T-helper 2 cell treated with Interferon-gamma antibody and Interleukin-4, amounts not matched to agents 5 μg/mL and 100 μg/mL, for 36 hours (primary cell): ENCODE data around the gene TBC1D16.
A peak's percentile ranks its signal among the peaks of the same experiment; 100 is the strongest.

ENCODE experiments used
- DNase-seq: peaks from one replicate; pipeline ENCODE4 v3.0.0; 2021; ENCODE audit warnings: low spot score
- H3K27ac Mint-ChIP-seq: one replicate; pipeline ENCODE4 v1.8.0; 2021; ENCODE audit warnings: mild to moderate bottlenecking, mixed read lengths
- H3K27me3 Mint-ChIP-seq: one replicate; pipeline ENCODE4 v1.8.0; 2021; ENCODE audit warnings: low read depth, mixed read lengths
- H3K36me3 Mint-ChIP-seq: one replicate; pipeline ENCODE4 v1.8.0; 2021; ENCODE audit warnings: low read depth, mixed read lengths
- H3K4me1 Mint-ChIP-seq: one replicate; pipeline ENCODE4 v1.8.0; 2021; ENCODE audit warnings: low read depth, mixed read lengths
- H3K4me3 Mint-ChIP-seq: one replicate; pipeline ENCODE4 v1.8.0; 2022; ENCODE audit warnings: mild to moderate bottlenecking, moderate library complexity, mixed read lengths
- H3K9me3 Mint-ChIP-seq: one replicate; pipeline ENCODE4 v1.8.0; 2021; ENCODE audit warnings: mixed read lengths

TBC1D16 gene

DNA sequence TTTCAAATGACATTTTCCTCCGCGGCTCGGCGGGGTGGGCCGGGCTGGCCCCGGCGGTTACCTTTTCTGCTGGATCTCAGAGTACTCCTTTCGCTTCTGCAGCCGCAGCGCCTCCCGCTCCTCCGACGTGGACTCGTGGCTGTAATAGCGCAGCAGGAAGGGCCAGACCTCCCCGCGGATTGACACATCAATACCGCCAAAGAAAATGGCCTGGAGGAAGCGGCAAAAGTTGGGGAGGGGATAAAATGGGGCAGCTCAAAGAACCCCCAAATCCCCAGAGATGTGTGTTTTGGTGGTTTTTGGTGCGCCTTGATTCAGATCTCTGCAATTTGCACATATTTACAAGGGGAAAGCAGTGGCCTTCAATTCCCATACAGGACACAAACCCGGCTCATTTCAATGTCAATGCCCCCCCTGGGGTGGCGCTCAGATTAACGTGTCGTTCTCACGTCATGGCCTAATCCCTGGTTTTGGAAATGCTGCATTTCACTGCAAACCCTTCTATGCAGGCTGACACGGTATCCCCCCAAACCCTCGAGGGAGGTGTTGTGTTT lies 85.9 kb downstream of the TBC1D16 start:
- no peak for DNase-seq
- H3K9me3 Mint-ChIP-seq: no peaks in the 10 kb centered on the region
- no peak overlapping the region for H3K27ac Mint-ChIP-seq
- H3K4me1 Mint-ChIP-seq: no peaks in the 10 kb centered on the region
- H3K4me3 Mint-ChIP-seq: no peak overlapping the region
- H3K36me3 Mint-ChIP-seq: no peaks in the 10 kb centered on the region
- no peaks in the 10 kb centered on the region for H3K27me3 Mint-ChIP-seq

DNA sequence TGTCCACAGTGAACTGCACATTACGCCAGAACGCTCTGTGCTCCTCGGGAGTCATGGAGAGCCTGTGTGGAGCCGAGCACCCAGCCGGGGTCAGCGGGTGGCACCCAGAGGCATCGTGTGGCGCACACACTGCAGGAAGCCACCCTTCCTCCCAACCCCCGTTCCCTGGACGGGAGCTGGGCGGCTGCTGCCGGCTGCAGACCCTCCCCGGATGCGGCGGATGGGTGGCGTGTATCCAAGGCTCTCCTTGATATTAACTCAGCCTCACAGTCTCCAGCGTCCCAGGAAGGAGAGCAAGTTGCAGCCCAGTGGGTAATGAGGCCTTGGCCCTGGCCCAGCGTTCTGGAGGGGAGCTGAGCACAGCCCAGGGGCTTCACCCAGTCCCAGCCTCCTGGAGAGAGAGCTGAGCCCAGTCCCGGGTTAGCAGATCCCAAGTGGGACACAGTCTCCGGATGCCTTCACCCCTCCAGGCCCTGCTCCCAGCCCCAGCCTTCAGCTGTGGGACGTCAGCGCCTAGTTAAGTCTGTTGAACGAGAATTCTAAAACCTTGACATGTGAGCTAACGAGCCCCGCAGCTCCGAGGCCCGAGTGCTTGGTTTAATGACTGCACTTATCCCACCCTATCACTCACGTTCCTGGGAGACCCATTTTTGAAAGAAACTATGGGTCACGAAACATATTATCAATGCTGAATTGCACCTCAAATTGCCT lies 86.6 kb downstream of the TBC1D16 start:
- Mint-ChIP-seq H3K4me1 (no peaks in the 10 kb centered on the region), H3K27me3 (no peaks in the 10 kb centered on the region), H3K9me3 (no peaks in the 10 kb centered on the region), H3K4me3 (no peak overlapping the region), H3K27ac (no peak overlapping the region), H3K36me3 (no peaks in the 10 kb centered on the region)
- DNase-seq: no peak

DNA sequence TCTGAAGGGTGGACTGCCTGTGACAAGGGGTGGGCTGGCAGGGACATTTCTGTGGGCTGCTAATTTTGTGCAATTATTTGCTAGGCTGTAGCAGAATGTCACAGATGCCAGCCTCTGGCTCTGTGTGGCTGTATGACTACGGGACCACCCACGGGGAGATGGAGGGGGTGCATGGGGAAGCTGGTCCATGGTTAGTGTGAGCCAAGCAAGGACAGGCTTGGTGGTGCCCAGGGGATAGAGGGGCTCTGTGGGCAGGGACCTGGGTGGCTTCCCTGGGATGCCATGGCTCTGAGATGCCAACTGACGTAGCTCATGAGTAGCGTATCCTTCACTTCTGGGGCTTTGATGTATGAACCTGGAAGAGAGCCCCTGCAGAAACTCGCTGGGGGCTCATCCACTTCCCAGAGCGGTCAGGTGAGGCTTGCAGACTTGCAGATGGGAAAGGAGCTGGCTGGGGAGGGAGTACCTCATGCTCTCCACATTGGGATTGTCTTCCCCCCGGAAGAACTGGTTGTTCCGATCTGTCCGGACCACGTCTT lies 87.2 kb downstream of the TBC1D16 start:
- no peaks in the 10 kb centered on the region for H3K4me1 Mint-ChIP-seq
- no peaks in the 10 kb centered on the region for H3K27me3 Mint-ChIP-seq
- no peaks in the 10 kb centered on the region for H3K9me3 Mint-ChIP-seq
- H3K36me3 Mint-ChIP-seq: no peaks in the 10 kb centered on the region
- no peak overlapping the region for H3K4me3 Mint-ChIP-seq
- no peak overlapping the region for H3K27ac Mint-ChIP-seq
- DNase-seq: no peak

DNA sequence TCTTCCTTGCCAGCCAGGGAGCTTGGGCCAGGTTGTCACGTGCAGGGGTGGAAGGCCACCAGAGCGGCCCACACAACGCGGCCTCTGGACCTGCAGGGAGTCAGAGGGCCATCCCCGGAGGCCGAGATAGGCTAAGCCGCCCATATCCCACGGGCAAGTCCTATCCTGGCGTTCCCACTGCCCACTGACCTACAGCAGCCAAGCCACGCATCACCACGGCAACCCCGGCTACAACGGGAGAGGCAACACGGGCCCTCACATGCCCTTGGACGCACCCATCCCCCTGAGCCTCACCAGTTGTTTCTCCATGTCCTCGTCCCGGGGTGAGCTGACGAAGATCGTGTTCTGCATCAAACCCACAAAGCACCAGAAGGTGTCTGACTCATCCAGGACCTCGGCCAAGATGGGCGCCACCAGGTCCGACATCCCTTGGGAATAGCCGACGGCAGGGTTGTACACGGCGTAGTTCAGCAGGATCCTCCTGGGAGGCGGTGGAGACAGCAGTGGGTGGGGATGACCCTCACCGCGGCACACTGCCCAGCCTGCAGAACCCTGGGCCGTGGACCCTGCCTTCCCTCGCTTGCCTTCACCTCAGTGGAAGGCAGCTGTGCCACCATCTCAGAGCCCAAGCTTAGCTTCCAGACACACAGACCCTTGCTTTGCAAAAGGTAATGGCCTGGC lies 88.2 kb downstream of the TBC1D16 start:
- no peak for DNase-seq
- Mint-ChIP-seq H3K27me3 (no peaks in the 10 kb centered on the region), H3K4me3 (no peak overlapping the region), H3K36me3 (no peaks in the 10 kb centered on the region), H3K4me1 (peaks cover 5% of the 10 kb centered on the region), H3K27ac (no peak overlapping the region), H3K9me3 (no peaks in the 10 kb centered on the region)

DNA sequence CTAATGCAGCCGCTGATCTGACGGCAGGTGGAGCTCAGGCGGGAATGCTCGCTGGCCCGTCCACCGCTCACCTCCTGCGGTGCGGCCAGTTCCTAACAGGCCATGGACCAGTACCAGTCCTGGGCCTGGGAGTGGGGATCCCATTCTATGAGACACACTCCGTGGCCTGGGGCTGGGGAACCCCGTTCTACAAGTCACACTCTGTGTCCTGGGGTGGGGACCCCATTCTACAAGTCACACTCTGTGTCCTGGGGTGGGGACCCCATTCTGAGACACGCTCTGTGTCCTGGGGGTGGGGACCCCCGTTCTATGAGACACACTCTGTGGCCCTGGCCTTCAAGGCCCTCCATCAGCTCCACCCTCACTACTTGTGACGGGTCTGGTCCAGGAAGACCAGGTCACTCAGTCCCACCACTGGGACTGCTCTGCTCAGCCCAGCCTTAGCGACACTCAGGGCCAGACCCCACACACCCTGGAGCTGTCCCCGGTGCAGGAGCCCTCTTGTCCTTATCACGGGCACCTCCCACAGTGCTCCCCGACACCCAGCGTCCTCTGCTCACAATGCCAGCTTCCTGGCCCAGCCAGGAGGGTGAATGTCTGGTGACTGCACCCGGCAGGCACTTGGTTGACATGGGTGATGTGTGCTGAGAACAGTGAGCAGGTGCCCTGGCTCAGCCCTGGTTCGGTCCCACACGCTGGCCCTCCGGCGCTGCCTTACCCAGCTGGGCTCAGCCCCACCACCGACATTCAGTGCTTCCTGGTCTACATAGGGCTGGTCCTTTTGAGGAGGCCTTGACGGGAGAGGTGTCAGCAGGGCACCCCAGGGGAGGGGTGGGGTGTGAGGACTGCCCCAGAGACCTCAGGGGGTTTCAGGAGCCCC lies 89.1 kb downstream of the TBC1D16 start:
- H3K9me3 Mint-ChIP-seq: no peaks in the 10 kb centered on the region
- DNase-seq: no peak
- H3K36me3 Mint-ChIP-seq: no peaks in the 10 kb centered on the region
- no peak overlapping the region for H3K4me3 Mint-ChIP-seq
- peaks cover 5% of the 10 kb centered on the region for H3K4me1 Mint-ChIP-seq
- no peaks in the 10 kb centered on the region for H3K27me3 Mint-ChIP-seq
- H3K27ac Mint-ChIP-seq: no peak overlapping the region

DNA sequence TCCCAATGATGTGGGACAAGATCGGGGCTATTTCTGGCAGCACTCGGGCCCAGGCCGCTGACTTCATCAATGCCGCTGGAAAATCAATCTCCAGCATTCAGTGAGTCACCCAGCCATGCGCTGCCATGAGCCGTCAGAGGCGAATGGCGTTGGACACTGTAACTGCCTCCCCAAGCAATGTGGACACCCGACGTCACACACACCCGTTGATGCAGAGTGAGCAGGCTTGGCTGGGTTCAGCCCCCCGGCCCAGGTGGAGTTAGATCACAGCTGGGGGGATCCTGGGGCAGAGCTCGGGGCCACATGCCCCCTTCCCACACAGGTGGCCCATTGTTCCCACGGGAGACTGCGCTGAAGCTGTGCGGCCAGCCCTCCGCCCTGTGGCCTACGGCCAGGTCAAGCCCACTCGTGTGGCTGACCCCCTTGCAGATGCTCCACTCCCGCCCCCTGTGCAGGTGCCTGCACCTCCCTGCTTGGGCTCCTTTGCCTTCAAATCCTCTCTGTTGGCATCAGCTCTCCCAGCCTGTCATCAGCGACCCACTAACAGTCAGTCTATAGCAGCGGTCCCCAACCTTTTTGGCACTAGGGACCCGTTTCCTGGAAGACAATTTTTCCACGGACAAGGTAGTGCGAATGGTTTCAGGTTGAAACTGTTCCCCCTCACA lies 89.9 kb downstream of the TBC1D16 start:
- H3K27me3 Mint-ChIP-seq: no peaks in the 10 kb centered on the region
- no peaks in the 10 kb centered on the region for H3K36me3 Mint-ChIP-seq
- H3K4me1 Mint-ChIP-seq: peaks cover 5% of the 10 kb centered on the region
- no peak overlapping the region for H3K27ac Mint-ChIP-seq
- H3K4me3 Mint-ChIP-seq: no peak overlapping the region
- H3K9me3 Mint-ChIP-seq: no peaks in the 10 kb centered on the region
- DNase-seq: no peak

DNA sequence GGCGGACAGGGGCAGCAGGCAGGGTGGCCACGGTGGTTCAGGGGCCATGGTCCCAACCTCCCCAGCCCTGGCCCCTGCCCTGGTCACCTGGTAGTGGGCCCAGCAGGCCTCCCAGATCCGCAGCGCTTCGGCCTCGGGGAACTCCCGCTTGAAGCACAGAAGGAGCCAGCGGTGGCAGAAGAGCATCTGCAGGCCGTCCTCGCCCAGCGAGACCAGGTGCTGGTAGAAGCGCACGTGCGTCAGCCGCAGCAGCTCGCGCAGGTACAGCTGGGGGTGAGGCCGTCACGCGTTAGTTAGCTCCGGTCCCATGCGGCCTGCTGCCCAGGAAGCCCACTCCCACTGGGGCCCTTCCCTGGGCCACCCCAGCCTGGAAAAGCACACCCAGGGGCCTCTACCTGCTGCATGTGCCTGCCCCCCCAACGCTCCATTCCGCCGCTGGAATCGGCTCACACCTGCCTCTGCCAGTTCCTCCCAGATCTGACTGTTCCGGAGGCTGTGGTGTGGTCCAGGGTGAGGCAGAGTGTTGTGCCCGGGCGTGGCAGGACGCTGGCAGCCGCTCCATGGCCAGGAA lies 90.8 kb downstream of the TBC1D16 start:
- Mint-ChIP-seq H3K27ac (no peak overlapping the region), H3K4me1 (peaks cover 5% of the 10 kb centered on the region), H3K27me3 (no peaks in the 10 kb centered on the region), H3K9me3 (no peaks in the 10 kb centered on the region), H3K4me3 (no peak overlapping the region), H3K36me3 (no peaks in the 10 kb centered on the region)
- no peak for DNase-seq

DNA sequence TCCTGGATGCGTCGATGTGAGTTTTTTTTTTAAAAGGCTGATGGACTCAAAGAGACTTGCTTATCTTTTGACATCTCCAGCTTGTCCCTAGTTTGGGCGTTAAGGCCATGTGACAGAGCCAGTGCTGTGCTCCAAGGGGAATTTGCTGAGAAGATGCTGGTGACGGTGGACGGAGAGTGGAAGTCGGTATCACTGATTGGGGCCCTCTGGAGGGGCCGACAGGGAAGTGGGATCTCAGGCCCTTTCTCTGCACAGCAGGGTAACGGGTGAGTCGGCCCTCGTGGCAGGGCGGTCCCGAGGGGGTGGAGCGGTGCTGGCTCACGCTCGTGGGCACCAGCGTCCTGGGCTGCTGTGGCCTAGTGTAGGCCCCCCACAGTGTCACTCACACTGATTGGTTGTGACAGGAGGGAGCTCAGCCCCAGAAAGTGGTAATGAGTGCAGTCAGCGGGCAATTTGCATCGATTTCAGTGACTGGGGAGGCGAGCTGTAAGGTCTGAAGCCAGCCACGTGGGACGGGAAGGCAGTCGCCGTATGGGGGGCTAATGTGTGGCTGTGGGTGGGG lies 91.3 kb downstream of the TBC1D16 start:
- H3K27me3 Mint-ChIP-seq: no peaks in the 10 kb centered on the region
- peaks cover 5% of the 10 kb centered on the region for H3K4me1 Mint-ChIP-seq
- H3K9me3 Mint-ChIP-seq: no peaks in the 10 kb centered on the region
- H3K36me3 Mint-ChIP-seq: no peaks in the 10 kb centered on the region
- no peak overlapping the region for H3K4me3 Mint-ChIP-seq
- H3K27ac Mint-ChIP-seq: no peak overlapping the region
- DNase-seq: no peak

DNA sequence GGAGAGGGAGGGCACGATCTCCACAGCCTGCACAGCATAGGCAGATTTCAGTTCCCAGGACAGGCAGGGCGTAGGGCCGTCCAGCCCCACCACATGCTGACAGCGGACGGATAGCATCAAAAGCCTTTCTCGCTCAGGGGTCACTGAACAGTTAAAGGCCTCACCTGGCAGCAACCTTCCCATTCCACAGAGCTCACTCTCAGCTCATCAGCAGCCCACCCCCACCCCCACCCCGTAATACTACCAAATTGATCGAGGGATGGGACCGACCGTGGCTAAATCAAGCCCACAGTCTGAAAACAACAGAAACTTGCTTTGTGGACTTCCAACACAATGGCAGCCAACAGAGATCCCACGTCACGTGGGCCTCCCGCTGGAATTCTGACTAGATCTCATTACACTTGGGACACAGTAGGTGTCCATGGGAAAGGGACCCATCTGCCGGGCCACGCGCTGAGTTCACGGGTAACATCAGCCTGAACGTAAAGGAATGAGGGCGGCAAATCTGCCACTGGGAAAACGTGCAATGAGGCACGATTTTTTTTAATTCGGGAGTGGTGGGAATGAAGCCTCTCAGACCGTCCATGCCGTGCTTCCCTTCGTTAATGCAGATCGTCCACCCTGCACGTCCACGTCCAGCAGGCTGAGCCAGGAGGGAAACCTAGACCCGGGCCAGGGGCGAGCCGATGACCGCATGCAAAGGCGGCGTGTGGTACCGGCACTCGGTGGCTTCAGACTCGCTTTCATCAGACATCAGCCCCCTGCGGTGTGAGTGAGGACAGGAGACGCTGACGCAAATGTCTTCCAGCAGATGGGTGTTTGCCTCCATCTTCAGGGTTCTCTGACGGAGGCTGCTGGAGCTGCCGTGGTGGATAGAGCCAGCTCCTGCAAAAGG lies 92.1 kb downstream of the TBC1D16 start:
- Mint-ChIP-seq H3K4me1 (peaks cover 5% of the 10 kb centered on the region), H3K27ac (no peak overlapping the region), H3K4me3 (peak overlapping the region; percentile 25)

DNA sequence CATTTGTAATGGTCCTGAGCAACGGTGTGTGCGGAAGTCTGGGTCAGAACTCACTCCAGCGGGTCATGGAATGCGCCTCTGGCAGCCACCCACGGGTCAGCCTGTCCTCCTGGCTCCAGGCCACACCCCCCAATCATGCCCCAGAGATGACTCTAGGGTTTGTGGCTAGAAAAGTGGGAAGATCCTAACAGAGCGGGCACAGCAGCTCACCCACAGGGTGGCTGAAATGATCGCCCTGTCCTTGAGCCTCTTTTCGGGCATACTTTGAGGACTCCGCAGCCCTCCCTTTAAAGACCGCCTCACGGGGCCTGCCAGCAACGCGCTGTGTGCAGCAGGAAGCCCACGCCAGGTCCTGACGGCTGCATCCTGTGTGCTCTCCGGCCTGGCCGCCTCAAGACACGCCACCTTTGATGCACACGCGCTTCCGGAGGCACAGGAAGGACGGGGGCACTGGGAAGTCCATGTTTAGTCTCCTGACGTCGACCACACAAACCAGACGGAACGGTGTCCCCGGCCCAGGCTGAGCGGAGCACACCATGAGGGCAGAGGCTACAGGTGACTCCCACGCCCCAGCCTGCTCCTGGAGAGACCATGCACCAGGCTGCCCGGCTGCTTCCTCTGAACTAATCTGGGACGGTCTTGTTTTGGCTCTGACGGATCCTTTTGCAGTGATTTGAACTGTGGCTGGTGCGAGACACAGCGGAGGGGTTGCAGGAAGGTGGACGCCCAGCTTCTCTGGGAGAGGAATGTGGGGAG lies 92.9 kb downstream of the TBC1D16 start:
- Mint-ChIP-seq H3K4me1 (peaks cover 5% of the 10 kb centered on the region), H3K27ac (peak overlapping the region; percentile 55), H3K36me3 (no peaks in the 10 kb centered on the region), H3K9me3 (no peaks in the 10 kb centered on the region), H3K27me3 (no peaks in the 10 kb centered on the region), H3K4me3 (peak overlapping the region; percentile 25)
- peak; percentile 20 for DNase-seq

More for the DNA sequence above, 92.1 kb downstream of the TBC1D16 start:
- H3K27me3 Mint-ChIP-seq: no peaks in the 10 kb centered on the region
- no peak for DNase-seq
- H3K9me3 Mint-ChIP-seq: no peaks in the 10 kb centered on the region
- H3K36me3 Mint-ChIP-seq: no peaks in the 10 kb centered on the region

DNA sequence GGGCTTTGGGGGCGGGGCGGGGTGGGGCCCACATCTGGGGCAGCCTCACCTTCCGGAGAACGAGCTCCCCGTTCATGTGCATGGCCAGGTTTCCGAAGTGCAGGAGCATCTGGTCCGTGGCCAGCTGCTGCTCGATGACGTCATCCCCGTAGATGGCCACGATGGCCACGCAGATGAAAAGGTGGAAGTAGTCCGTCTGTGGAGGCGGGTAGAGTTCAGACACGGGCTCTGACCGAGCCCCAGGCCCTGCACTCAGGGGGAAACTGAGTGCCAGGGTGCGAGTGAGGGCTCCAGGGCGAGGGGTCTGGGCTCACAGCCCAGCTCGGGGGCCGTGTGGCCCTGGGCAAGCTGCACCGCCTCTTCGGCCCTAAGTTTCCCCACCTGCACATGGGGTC lies 93.7 kb downstream of the TBC1D16 start:
- no peaks in the 10 kb centered on the region for H3K9me3 Mint-ChIP-seq
- no peak overlapping the region for H3K27ac Mint-ChIP-seq
- H3K27me3 Mint-ChIP-seq: peaks cover 3% of the 10 kb centered on the region
- no peak for DNase-seq
- H3K4me3 Mint-ChIP-seq: no peak overlapping the region
- peaks cover 5% of the 10 kb centered on the region for H3K4me1 Mint-ChIP-seq
- no peaks in the 10 kb centered on the region for H3K36me3 Mint-ChIP-seq
